Diencephalon (tissue), 1 donor: ENCODE results near the gene NCMAP. TPM values are rescaled to one million over a fixed set of nuclear protein-coding genes. Genes with fewer than 3 reads are reported as not detected.

Source experiments
- small RNA-seq: library from RNA; depleted of rRNA; stranded (forward); fragments of <200 nt; gene quantifications from one replicate; pipeline ENCODE3, GENCODE V24; 2014
- total RNA-seq: library from RNA; depleted of rRNA; stranded (reverse); fragments of >200 nt; gene quantifications from one replicate; pipeline ENCODE4 v1.2.3, GENCODE V29; 2014

The NCMAP gene
- total RNA-seq = 1.4 TPM

GRCh38 chr1:24555591-24556413 is at the start of gene NCMAP:
NCMAP (plus strand) TSS chr1:24556087; CDS start chr1:24595431, 39,344 bp downstream.

GRCh38 chr1:24642481-24643362 is 86.8 kb downstream of the NCMAP start, which contains the start of gene SRRM1:
SRRM1 (plus strand) TSS chr1:24643302; CDS start chr1:24643327, 25 bp downstream.

Small RNA genes lying within 50 kb of the gene (small RNA-seq; reads per million reads assigned to genes)
- not detected for gene RF00019

Other genes starting within 250 kb of the NCMAP start
- 0.23 TPM for gene GRHL3, start 236.7 kb upstream of the NCMAP start, total RNA-seq
- gene STPG1, start 142.3 kb upstream of the NCMAP start, total RNA-seq = 18.0 TPM
- 54.7 TPM for gene NIPAL3, start 140.3 kb upstream of the NCMAP start, total RNA-seq
- 44.3 TPM for gene RCAN3, start 53.3 kb upstream of the NCMAP start, total RNA-seq
- 48.4 TPM for gene SRRM1, start 87.2 kb downstream of the NCMAP start, total RNA-seq
- gene CLIC4, start 189.4 kb downstream of the NCMAP start, total RNA-seq = 110 TPM